ENCODE measurements around the gene HSDL2.
"Not testable (repeated sequence)": the region's sequence is repeated elsewhere in the genome, so short reads cannot be mapped to it uniquely, and the experiment has no call there.

The HSDL2 gene

GRCh38 chr9:112380102-112380824 is at the start of gene HSDL2:
Gene HSDL2 (plus strand): TSS chr9:112380108. CDS start chr9:112380164, 56 bp downstream.
- peak in 1 of 2 donors; percentile 10 for DNase-seq (ENCODE audit: low read depth in 2 of 2)

- DNase-seq (ENCODE audit: low read depth in 2 of 2), result no peak
Observed at GRCh38 chr9:112331674-112331952, 48.3 kb upstream of the HSDL2 start.

- DNase-seq (ENCODE audit: low read depth in 2 of 2), result no peak
Observed at GRCh38 chr9:112332214-112332613, 47.7 kb upstream of the HSDL2 start.

GRCh38 chr9:112332674-112332976 is 47.3 kb upstream of the HSDL2 start:
- DNase-seq (ENCODE audit: low read depth in 2 of 2), result no peak

- DNase-seq (ENCODE audit: low read depth in 2 of 2), result peak; percentile 58 to 63
Observed at GRCh38 chr9:112332977-112333638, 46.8 kb upstream of the HSDL2 start, which contains the start of gene PTBP3. Gene PTBP3 (minus strand): TSS chr9:112333619. CDS start chr9:112297865, 35,754 bp downstream.

DNA sequence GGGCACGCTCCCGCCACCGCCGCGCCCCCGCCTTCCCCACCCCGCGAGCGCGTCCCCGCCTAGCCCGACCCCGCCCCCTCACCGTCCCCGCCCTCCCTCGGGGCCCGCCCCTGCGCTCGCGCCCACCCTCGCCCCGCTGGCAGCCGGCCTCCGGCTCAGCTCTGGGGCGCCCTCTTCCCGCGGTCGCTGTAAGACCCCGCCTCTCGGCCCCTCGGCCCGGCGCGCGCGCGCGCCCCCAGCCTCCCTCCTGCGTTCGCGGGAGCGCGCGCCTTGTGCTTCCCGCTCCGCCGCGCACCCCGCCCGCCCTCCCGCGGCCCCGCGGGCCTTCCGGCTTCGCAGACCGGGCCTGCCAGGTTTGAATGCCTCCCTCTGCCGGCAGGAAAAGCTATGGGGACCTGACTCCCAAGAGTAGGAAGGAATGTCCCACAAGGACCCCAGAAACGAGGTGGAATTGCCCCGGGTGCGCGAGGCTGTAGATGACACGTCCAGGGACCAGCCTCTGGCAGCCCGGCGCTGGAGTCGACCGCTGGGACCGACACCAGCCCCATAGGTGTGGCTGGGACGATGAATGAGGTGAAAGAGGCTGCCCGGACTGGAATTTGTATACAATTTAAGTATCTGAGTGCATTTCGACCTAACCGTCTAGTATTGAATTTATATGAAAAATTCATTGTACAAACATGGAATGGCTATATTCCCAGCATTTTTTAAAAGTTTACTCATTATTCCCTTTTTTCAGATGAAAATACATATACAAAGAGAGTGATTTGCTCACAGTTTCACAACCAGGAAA is 46.1 kb upstream of the HSDL2 start:
- peak; percentile 91 to 92 for DNase-seq (ENCODE audit: low read depth in 2 of 2)

- DNase-seq (ENCODE audit: low read depth in 2 of 2), result peak; percentile 15 to 46
Observed at GRCh38 chr9:112334432-112334841, 45.5 kb upstream of the HSDL2 start.

DNA sequence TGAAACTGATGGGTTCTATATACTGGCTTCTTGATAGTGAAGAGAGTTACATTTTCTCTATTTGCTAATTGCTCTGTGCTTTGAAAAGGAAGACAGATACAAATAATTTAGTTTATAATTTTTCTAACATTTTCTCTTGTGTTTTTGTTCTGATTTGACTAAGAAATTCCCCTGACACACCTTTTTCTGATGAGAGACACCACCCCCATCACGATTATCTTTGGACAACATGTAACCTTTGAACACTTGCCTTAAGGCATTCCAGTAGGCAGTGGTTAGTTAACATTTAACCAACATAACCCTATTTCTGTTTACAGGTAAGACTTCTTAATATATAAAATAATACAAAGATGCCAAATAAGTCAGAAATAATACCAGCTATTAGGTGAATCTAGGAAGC is 42.4 kb upstream of the HSDL2 start:
- no peak for DNase-seq (ENCODE audit: low read depth in 2 of 2)

DNA sequence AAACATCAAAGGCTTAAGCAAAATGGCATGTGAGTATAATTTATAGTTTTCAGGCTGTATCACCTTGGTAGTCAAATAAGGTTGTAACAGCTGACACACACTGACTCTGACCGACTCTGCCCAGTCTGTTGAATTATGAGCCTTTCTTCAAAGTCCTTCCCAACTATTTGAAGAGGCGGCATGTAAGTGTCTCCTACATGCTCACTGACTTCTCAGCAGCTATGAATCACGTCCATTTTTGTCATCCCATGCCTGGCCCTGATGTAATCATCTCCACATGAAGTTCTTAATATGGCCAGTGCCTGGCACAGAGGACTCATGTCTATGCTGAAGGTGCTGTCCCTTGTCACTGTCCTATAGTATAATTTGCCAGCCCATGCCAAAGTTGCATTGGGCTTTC is 41.3 kb upstream of the HSDL2 start:
- no peak for DNase-seq (ENCODE audit: low read depth in 2 of 2)

GRCh38 chr9:112339886-112340285 is 40.0 kb upstream of the HSDL2 start:
- no peak for DNase-seq (ENCODE audit: low read depth in 2 of 2)

DNA sequence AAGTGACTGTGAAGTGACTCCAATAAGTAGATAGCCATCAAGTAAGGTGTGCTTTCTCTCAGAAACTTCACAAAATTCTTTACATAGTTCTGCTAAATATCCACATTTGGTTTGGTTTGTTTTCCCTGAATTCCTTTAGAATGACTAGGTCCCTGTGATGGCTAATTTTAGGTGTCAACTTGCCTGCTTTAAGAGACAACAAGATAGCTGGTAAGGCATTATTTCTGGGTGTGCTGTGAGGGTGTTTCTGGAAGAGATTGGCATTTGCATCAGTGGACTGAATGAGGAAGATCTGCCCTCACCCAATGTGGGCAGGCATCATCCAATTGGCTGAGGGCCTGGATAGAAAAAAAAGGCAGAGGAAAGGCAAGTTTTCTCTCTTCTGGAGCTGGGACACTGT is 38.2 kb upstream of the HSDL2 start:
- no peak for DNase-seq (ENCODE audit: low read depth in 2 of 2)

GRCh38 chr9:112348257-112349007 is 31.5 kb upstream of the HSDL2 start:
- peak; percentile 71 to 74 for DNase-seq (ENCODE audit: low read depth in 2 of 2)

- no peak for DNase-seq (ENCODE audit: low read depth in 2 of 2)
Observed at GRCh38 chr9:112349008-112349333, 30.9 kb upstream of the HSDL2 start.

GRCh38 chr9:112351184-112351583 is 28.7 kb upstream of the HSDL2 start:
- no peak for DNase-seq (ENCODE audit: low read depth in 2 of 2)

DNA sequence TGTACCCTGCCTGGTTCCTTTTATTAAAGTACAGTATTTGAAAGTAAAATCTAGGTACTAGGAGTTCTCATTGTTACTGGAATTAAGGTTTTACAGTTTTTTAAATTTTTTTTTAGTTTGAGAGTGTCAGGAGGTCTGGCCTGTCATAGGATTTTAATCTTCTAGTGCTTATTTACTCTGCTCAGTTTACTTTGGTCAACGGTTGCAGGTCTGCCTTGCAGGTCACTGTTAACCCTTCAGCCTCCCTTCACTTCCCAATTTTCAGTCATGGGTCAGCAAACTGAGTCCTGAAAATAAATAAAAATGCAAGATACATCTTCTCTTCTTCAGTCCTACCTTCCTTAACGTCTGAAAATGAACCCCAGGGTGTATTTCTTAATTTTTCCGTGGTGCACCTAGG is 27.7 kb upstream of the HSDL2 start:
- no peak for DNase-seq (ENCODE audit: low read depth in 2 of 2)

GRCh38 chr9:112354081-112354743 is 25.7 kb upstream of the HSDL2 start:
- no peak for DNase-seq (ENCODE audit: low read depth in 2 of 2)

DNA sequence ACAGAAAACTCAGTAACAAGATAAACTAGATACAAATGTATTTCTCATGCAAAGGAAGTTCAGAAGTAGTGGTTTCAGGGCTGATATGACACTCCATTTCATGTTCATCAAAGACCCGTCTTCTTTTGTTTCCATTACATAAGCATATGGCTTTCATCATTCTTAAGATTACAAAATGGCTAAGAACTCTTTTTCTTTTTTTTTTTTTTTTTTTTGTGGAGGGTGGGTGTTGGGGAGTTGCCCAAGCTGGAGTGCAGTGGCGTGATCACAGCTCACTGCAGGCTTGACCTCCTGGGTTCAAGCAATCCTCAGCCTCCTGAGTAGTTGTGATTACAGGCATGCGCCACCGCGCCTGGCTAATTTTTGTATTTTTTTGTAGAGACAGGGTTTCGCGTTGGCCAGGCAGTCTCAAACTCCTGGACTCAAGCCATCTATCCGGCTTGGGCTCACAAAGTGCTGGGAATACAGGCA is 24.4 kb upstream of the HSDL2 start:
- no peak for DNase-seq (ENCODE audit: low read depth in 2 of 2)

GRCh38 chr9:112360047-112360804 is 19.7 kb upstream of the HSDL2 start:
- no peak for DNase-seq (ENCODE audit: low read depth in 2 of 2)

DNA sequence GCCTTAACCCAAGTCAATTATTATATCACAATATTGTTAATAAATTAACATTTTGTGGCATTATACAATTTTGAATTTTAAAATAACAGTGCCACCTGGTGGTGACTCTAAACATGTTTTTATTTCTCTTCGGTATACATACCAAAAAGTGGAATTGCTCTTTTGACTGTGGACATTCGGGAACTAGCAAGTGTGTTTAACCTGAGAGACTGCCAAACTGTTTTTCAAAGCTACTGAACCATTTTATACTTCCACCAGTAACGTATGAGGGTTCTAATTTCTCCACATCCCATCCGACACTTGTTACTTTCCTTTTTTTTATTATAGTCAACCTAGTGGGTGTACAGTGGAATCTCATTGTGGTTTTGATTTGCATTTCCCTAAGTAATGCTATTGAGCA is 18.3 kb upstream of the HSDL2 start:
- no peak for DNase-seq (ENCODE audit: low read depth in 2 of 2)

DNA sequence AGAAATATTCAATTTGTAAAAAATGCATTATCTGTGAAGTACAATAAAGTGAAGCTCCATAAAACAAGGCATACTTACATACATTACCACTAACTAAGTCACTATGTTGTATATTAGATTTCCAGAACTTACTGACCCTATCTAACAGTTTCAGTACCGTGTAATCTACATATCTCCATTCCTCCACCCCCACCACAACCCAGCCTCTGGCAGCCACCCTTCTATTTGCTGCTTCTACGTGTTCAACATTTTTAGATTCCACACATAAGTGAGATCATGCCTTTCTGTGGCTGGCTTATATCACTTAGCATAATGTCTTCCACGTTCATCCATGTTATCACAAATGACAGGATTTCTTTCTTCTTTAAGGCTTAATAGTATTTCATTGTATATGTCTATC is 15.1 kb upstream of the HSDL2 start:
- DNase-seq (ENCODE audit: low read depth in 2 of 2), result no peak

- DNase-seq (ENCODE audit: low read depth in 2 of 2), result not testable (repeated sequence)
Observed at GRCh38 chr9:112365257-112365656, 14.7 kb upstream of the HSDL2 start.

Data from stimulated activated CD4-positive, alpha-beta T cell treated with anti-CD3 and anti-CD28 coated beads, Interleukin-4, amount 100 ng/mL, for 48 hours (primary cell).